Gastroesophageal sphincter (tissue), 3 donors: ENCODE results near the gene PCDHGB5.

Source experiments
- EP300 ChIP-seq: sonication (generic); formaldehyde crosslinking; IDR thresholded peaks from one replicate; pipeline ENCODE4 v1.6.1; 2017; ENCODE audit warnings: antibody characterized with exemption, mild to moderate bottlenecking
- POLR2A ChIP-seq, 2 donors: fragments of 450-650 bp; IDR thresholded peaks; one replicate each; pipeline ENCODE4 v1.6.1; 2017; ENCODE audit warnings: antibody characterized with exemption in 2 of 2, mild to moderate bottlenecking in 2 of 2, moderate library complexity in 1 of 2
- TF ChIP-seq, protein P1 (sequence below), 4 experiments: fragments of 200-600 bp in 2 of 4; fragments of 450-650 bp in 2 of 4; sonication (generic) in 1 of 4; IDR thresholded peaks; one replicate each; pipeline ENCODE4 v1.5.1; 2017 to 2019; ENCODE audit warnings: antibody characterized with exemption in 4 of 4, mild to moderate bottlenecking in 2 of 4, moderate library complexity in 2 of 4

DNA sequence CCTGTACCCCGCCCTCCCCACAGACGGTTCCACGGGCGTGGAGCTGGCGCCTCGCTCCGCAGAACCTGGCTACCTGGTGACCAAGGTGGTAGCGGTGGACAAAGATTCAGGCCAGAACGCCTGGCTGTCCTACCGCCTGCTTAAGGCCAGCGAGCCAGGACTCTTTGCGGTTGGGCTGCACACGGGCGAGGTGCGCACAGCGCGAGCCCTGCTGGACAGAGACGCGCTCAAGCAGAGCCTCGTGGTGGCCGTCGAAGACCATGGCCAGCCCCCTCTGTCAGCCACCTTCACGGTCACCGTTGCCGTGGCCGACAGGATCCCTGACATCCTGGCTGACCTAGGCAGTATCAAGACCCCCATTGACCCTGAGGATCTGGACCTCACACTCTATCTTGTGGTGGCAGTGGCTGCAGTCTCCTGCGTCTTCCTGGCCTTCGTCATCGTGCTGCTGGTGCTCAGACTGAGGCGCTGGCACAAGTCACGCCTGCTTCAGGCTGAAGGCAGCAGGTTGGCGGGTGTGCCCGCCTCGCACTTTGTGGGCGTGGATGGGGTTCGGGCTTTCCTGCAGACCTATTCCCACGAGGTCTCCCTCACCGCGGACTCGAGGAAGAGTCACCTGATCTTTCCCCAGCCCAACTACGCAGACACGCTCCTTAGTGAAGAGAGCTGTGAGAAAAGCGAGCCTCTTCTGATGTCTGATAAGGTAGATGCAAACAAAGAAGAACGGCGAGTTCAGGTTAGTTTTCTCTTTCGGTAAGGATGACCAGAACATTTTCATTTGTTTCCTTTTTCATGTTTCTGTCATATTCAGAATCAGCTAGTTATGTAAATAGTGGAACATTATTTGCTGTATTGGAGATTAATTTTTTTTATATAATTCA is 31.5 kb upstream of the PCDHGB5 start:
- TF ChIP-seq, protein P1, sequence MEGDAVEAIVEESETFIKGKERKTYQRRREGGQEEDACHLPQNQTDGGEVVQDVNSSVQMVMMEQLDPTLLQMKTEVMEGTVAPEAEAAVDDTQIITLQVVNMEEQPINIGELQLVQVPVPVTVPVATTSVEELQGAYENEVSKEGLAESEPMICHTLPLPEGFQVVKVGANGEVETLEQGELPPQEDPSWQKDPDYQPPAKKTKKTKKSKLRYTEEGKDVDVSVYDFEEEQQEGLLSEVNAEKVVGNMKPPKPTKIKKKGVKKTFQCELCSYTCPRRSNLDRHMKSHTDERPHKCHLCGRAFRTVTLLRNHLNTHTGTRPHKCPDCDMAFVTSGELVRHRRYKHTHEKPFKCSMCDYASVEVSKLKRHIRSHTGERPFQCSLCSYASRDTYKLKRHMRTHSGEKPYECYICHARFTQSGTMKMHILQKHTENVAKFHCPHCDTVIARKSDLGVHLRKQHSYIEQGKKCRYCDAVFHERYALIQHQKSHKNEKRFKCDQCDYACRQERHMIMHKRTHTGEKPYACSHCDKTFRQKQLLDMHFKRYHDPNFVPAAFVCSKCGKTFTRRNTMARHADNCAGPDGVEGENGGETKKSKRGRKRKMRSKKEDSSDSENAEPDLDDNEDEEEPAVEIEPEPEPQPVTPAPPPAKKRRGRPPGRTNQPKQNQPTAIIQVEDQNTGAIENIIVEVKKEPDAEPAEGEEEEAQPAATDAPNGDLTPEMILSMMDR (IDR thresholded peaks at IDR 0.05) = no peak
- no peak for TF ChIP-seq POLR2A (IDR thresholded peaks at IDR 0.05)
- TF ChIP-seq EP300 = no peak
